Body of pancreas (tissue), 4 donors: ENCODE data around the gene OGFOD3. TPM values are rescaled to one million over a fixed set of nuclear protein-coding genes. Genes with fewer than 3 reads are reported as not detected.

ENCODE experiments used
- ATAC-seq: fragments of 150-250 bp; one replicate; pipeline ENCODE4 v1.9.1; 2016
- DNase-seq, 4 donors: peaks; one replicate each; pipeline ENCODE4 v3.0.0-alpha.2; 2019
- H3K27ac ChIP-seq, 4 donors: fragments of 200-600 bp; sonication (generic); 1 replicate in 3 of 4; 2 replicates in 1 of 4; pipeline versions ENCODE4 v1.5.1 to v1.6.1; 2016 to 2019; ENCODE audit warnings: mild to moderate bottlenecking in 1 of 4, mixed read lengths in 1 of 4, moderate library complexity in 1 of 4
- H3K27me3 ChIP-seq, 2 donors: fragments of 200-600 bp; sonication (generic); one replicate each; pipeline ENCODE4 v1.6.0; 2016; ENCODE audit warnings: mild to moderate bottlenecking in 1 of 2
- H3K36me3 ChIP-seq, 2 donors: fragments of 200-600 bp; sonication (generic); replicated peaks in 1 of 2; 2 replicates each; pipeline ENCODE4 v1.5.1; 2016; ENCODE audit warnings: low read depth in 2 of 2; ENCODE audit not compliant: insufficient read depth in 1 of 2
- H3K4me1 ChIP-seq: fragments of 200-600 bp; sonication (generic); one replicate; pipeline ENCODE4 v1.6.0; 2016
- H3K4me3 ChIP-seq, 2 donors: fragments of 200-600 bp; sonication (generic); 1 replicate in 1 of 2; 2 replicates in 1 of 2; pipeline ENCODE4 v1.5.1; 2016 to 2019
- H3K9me3 ChIP-seq, 3 donors: fragments of 200-600 bp; sonication (generic); 1 replicate in 2 of 3; 2 replicates in 1 of 3; pipeline ENCODE4 v1.5.1; 2016
- POLR2A ChIP-seq, 3 donors: fragments of 450-650 bp; IDR thresholded peaks; one replicate each; pipeline ENCODE4 v1.6.1; 2016; ENCODE audit warnings: antibody characterized with exemption in 3 of 3, mild to moderate bottlenecking in 2 of 3
- WGBS, 2 donors: methylation state at CpG; one replicate each; pipeline ENCODE4 v1.1.5; 2017; 5-methylcytosine and 5-hydroxymethylcytosine counted together
- intact Hi-C: fragments of 100-400 bp; cut with DNase I; formaldehyde crosslinking; loops from one replicate; pipeline ENCODE4 v1.15.1; 2023
- total RNA-seq, 2 donors: library from RNA; depleted of rRNA; stranded (reverse); fragments of >200 nt; gene quantifications; one replicate each; pipeline ENCODE4 v1.1.0, GENCODE V29; 2016
- TF ChIP-seq, protein P1 (sequence below), 7 experiments: fragments of 450-650 bp in 4 of 7; fragments of 200-600 bp in 3 of 7; sonication (generic) in 3 of 7; IDR thresholded peaks; one replicate each; pipeline ENCODE4 v1.5.1; 2016 to 2019; ENCODE audit warnings: antibody characterized with exemption in 7 of 7

The OGFOD3 gene
- total RNA-seq, 2 donors from 2014 or later, result 16.8 to 40.0 TPM

DNA sequence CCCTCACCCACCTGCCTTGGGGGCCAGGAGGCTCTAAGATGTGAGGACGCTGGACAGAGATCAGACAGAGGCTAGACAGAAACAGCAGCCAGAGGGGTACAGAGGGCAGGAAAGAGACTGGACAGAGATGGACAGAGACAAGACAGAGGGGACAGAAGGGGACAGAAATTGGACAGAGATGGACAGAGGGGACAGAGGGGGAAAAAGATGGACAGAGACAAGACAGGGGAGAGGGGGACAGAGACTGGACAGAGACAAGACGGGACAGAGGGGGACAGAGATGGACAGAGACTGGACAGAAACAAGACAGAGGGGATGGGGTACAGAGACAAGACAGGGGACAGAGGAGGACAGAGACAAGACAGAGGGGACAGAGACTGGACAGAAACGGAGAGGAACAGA, 30.7 kb downstream of the OGFOD3 start:
- no peaks in the 10 kb centered on the region for H3K27me3 ChIP-seq
- WGBS, 2 donors, result 62 to 66% methylated on average over 3 of the region's 3 CpGs

DNA sequence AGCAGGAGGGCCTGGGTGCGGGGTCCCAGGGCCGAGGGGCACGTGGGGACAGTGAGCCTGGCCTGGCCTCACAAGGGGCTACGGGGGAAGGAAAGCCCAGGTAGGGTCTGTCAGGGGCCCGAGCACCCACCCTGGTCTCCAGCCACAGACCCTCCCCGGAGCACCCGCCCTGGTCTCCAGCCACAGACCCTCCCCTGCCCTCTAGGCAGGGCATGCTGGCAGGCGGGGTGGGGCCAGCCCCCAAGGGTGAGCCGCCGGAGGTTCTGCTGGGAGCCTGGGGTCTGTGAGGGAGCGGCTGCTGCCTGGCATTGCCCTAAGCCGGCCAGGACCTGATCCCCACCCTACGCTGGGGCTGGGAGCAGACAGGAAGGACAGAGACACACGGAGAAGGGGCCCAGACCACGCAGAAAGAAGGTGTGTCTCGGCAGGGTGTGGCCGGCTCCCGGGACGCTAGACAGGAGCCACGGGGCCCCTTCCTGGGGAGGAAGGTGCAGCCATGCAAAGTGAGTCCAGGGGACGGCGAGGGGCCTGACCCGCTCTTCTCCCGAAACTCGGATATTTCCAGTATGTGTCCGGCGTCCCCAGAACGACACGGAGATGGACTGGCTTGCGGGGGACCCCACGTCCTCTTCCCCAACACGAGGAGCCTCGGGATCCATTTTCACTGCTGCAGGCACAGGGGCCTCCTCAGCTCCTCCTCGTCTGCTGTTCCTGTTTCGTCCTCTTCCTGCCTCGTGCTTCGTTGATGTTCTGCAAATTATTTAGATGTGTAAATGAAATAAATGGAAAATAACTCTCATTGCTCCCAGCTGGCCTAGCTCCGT, 31.3 kb downstream of the OGFOD3 start:
- ATAC-seq, result no peak
- no peak for DNase-seq
- 70 to 77% methylated on average over 22 to 36 of the region's 38 CpGs for WGBS, 2 donors

More for the DNA sequence above, 30.7 kb downstream of the OGFOD3 start:
- no peaks in the 10 kb centered on the region for H3K9me3 ChIP-seq
- H3K36me3 ChIP-seq, result peaks cover 0 to 2% of the 10 kb centered on the region in 2 donors
- ATAC-seq (no peak), DNase-seq (no peak)
- intact Hi-C loops, result no loop called here
- H3K4me1 ChIP-seq, result peaks cover 35% of the 10 kb centered on the region
- no peak overlapping the region for H3K27ac ChIP-seq
- H3K4me3 ChIP-seq, result no peak overlapping the region
- no peak for TF ChIP-seq POLR2A (IDR thresholded peaks at IDR 0.05)
- TF ChIP-seq, protein P1, sequence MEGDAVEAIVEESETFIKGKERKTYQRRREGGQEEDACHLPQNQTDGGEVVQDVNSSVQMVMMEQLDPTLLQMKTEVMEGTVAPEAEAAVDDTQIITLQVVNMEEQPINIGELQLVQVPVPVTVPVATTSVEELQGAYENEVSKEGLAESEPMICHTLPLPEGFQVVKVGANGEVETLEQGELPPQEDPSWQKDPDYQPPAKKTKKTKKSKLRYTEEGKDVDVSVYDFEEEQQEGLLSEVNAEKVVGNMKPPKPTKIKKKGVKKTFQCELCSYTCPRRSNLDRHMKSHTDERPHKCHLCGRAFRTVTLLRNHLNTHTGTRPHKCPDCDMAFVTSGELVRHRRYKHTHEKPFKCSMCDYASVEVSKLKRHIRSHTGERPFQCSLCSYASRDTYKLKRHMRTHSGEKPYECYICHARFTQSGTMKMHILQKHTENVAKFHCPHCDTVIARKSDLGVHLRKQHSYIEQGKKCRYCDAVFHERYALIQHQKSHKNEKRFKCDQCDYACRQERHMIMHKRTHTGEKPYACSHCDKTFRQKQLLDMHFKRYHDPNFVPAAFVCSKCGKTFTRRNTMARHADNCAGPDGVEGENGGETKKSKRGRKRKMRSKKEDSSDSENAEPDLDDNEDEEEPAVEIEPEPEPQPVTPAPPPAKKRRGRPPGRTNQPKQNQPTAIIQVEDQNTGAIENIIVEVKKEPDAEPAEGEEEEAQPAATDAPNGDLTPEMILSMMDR (IDR thresholded peaks at IDR 0.05), result no peak

DNA sequence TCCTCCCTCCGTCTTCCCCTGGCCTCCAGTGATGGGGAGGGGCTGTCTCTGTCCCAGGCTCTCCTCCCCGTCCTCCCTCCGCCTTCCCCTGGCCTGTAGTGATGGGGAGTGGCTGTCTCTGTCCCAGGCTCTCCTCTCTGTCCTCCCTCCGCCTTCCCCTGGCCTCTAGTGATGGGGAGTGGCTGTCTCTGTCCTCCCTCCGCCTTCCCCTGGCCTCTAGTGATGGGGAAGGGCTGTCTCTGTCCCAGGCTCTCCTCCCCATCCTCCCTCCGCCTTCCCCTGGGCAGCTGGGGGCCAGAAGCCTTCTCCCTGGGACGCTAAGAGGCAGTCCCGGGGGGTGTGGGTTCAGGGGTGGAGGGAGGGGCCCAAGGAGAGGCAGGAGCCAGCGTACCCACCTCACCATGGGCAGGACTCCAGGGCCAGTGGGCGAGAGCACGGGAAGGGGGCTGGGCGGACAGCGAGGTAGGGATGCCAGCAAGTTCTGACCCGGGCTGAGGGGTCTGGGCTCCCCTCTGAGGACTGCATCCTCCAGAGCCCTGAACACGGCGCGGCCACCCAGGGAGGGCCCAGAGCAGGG, 32.0 kb downstream of the OGFOD3 start:
- Histone ChIP-seq H3K4me1 (peaks cover 35% of the 10 kb centered on the region), H3K36me3 (no peaks in the 10 kb centered on the region), H3K9me3 (no peaks in the 10 kb centered on the region), H3K27ac (peak overlapping the region in 2 of 4 donors; percentile 84 to 91), H3K27me3 (no peaks in the 10 kb centered on the region), H3K4me3 (no peak overlapping the region)
- 78 to 81% methylated on average over 16 of the region's 17 CpGs for WGBS, 2 donors
- intact Hi-C loops, result no loop called here
- TF ChIP-seq, protein P1 (IDR thresholded peaks at IDR 0.05), result no peak
- TF ChIP-seq POLR2A (IDR thresholded peaks at IDR 0.05), result no peak
- no peak for ATAC-seq
- no peak for DNase-seq

More for the DNA sequence above, 31.3 kb downstream of the OGFOD3 start:
- TF ChIP-seq, protein P1 (IDR thresholded peaks at IDR 0.05), result no peak
- no peaks in the 10 kb centered on the region for H3K9me3 ChIP-seq
- no peak overlapping the region for H3K27ac ChIP-seq
- no peak overlapping the region for H3K4me3 ChIP-seq
- H3K27me3 ChIP-seq, result no peaks in the 10 kb centered on the region
- H3K36me3 ChIP-seq, result no peaks in the 10 kb centered on the region
- H3K4me1 ChIP-seq, result peaks cover 35% of the 10 kb centered on the region
- intact Hi-C loops, result no loop called here

DNA sequence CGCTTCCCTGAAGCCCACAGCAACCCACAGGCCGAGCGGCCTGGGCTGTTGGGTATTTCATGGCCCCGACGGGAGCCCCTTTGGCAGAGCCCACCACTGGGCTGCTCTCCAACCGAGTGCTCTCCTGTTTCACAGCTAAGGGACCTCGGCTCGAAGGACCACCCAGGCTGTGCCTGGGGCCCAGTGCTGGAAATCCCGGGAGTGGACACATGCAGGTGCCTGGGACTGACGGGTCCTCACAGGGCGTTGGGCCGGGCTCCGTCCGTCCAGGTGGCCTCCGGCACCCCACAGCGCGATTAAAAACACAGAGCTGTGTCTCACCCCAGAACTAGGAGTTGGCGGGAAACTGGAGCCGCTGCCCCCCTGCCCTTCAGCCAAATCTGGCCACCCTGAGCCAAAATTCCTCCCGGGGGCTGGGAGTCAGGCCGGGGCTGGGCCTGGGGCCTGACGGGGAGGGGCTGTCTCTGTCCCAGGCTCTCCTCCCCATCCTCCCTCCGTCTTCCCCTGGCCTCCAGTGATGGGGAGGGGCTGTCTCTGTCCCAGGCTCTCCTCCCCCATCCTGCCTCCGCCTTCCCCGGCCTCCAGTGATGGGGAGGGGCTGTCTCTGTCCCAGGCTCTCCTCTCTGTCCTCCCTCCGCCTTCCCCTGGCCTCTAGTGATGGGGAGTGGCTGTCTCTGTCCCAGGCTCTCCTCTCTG, 32.7 kb downstream of the OGFOD3 start:
- H3K4me3 ChIP-seq, result no peak overlapping the region
- H3K27me3 ChIP-seq, result no peaks in the 10 kb centered on the region
- no peak for ATAC-seq

More for the DNA sequence above, 32.7 kb downstream of the OGFOD3 start:
- 65 to 69% methylated on average over 2 to 20 of the region's 26 CpGs for WGBS, 2 donors
- no peaks in the 10 kb centered on the region for H3K36me3 ChIP-seq
- no peak for DNase-seq
- H3K9me3 ChIP-seq, result no peaks in the 10 kb centered on the region
- intact Hi-C loops, result no loop called here
- H3K27ac ChIP-seq, result peak overlapping the region; percentile 46 to 91 (median 84)
- TF ChIP-seq POLR2A (IDR thresholded peaks at IDR 0.05), result no peak
- TF ChIP-seq, protein P1 (IDR thresholded peaks at IDR 0.05), result no peak
- peaks cover 35% of the 10 kb centered on the region for H3K4me1 ChIP-seq
